ENCODE measurements around the gene SKP1.

The SKP1 gene

DNA sequence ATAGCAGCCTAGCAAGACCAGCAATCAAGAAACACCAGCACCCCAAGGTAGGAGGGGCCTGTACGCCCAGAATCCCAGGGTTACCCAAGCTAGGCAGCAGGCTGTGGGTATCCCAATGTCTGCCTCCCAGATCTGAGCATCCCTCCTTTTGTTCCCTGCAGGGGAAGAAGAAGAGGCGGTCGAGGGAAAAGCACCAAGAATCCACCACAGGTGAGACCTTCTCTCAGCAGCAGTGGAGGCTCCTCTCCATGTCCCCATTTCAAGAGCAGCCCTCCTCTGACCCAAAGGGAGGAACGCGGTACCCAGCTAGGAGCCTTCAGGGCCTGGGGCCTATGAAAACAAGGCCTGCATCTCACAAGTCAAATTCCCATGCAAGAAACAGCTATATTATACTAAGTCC is 33.3 kb downstream of the SKP1 start:
- DNase-seq, result no peak

DNA sequence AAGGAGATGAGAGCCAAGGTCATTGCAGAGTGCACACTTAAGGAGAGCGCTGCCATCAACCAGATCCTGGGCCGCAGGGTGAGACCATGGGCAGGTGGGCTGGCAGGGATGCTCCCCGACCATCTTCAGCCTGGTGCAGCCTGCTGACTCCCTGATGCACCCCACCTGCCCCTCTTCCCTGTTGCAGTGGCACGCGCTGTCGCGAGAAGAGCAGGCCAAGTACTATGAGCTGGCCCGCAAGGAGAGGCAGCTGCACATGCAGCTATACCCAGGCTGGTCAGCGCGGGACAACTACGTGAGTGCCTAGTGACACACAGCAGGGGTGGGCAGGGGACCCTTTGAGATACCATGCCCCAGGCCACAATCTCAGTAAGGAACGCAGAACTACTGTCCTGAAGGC is 33.9 kb downstream of the SKP1 start:
- no peak for DNase-seq

DNA sequence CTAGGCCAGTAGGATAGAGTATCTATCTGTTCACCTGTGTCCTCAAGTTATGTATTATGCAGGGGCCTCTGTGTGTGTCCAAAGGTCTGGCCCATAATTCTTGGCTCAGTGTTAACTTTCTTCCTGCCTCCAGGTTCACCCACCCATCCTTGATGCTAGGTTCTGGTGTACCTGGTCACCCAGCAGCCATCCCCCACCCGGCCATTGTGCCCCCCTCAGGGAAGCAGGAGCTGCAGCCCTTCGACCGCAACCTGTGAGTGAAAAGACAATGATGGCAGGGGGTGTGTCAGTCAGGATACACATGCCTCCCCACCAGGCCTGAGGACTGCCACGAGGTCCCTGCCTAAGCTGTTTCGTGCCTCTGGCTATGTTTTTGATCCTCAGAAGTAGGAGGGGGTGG is 34.7 kb downstream of the SKP1 start:
- DNase-seq, result no peak

DNA sequence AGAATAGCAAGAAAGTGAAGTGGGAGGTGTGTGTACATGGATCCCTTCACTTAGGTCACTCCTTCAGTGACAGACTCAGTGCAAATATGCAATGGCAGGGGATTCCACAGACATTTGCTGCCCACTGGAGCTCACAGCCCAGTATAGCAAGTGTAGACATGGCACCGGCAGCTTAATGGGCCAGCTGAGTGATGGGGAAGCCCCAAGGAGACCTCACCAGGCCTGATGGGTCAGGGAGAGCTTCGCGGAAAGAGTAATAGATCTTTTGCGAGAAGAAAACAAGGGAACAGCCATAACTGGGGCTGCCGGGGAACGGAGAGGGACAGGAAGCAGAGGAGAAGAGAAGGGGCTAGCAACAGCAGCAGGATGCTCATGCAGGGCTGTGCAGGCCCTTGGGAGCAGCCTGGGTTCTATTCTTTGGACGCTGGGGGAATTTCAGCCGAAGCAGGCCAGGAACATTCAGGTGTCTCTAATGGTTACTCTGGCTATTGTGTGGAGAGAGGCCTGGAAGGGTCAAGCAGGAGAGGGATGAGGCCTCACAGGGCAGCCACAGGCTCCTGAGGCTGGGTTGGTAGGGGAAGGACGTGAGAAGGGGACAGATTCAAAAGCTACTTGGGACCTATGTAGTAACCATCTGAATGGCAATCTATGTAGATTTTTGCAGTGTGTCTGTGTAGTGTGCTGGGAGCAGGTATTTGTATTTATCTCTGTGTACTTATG is 35.3 kb downstream of the SKP1 start:
- no peak for DNase-seq

DNA sequence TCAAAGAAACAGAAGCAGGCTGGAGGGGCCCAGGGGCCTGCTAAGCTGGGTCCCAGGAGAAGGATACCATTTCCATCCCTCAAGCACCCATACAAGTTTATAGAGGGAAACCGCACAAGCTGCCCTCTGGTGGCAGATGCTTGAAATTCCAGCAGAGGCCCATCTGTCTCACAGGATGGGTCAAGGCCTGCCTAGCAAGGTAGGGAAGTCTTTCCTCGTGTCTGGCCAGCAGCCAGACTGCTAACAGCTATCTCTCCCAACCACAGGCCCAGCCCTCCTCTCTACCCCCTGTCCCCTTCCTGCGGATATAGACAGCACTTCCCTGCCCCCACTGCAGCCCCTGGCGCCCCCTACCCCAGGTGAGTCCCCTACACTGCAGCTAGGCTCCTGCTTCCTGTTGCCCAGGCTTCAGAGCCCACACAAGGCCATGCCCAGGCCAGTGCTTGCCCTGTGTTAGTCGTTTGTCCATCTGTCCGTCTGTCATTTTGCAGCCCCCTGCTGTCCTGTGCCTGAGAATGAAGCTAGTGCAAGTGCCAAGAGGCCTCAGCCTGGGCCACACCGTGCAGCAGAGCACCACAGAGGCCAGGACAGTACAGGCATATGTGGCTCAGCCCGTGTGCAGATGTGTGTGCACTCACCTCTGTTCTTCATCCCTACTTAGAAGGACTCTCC is 36.1 kb downstream of the SKP1 start:
- DNase-seq, result no peak

DNA sequence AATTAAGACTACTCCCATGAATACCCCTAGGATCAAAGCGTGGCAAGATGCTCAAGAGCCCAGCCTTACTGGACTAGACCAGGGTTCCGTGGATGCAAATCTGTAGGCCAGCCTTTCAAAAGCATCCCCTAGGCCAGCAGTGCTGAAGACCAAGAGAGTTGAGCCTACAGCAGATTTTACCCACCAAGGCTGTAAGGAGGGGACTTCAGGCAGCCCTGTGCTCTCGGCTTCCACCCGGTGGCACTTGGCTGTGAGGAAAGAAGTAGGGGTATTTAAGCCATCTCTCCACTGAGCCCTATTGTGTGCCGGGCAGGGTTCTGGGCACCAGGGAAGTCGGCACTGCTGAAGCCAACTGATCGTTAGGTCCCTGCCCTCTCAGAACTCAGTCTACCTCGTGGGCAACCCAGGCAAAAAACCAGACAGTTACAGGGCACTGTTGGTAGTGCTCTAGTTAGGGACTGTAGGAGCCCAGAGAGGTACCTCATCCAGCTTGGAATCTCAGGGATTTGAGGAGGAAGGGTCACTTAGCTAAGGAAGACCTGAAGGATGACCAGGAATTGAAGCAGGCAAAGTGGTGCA is 36.8 kb downstream of the SKP1 start:
- DNase-seq, result no peak

DNA sequence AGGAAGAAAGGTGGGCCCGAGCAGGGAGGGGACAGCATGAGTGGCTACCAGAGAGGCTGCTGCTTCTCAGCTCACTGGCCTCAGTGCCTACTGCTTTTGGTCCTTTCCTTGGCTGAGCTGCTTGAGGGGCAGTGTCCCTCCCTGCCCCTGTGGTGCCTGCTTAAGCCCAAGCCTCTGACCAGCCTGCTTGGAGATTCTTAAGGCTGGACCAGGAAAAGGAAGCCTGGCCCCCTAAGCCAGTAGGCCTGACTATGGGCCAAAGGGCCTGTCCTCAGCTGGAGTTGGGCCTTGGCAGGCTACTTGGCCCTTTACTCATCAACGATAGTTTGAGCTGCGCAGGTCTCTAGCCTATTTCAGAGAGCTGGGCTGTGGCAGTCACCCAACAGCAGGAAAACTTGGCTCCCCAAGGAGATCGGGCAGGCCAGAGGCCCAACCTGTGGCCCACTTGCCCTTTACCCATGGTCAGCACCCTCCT is 37.3 kb downstream of the SKP1 start:
- DNase-seq, result no peak

DNA sequence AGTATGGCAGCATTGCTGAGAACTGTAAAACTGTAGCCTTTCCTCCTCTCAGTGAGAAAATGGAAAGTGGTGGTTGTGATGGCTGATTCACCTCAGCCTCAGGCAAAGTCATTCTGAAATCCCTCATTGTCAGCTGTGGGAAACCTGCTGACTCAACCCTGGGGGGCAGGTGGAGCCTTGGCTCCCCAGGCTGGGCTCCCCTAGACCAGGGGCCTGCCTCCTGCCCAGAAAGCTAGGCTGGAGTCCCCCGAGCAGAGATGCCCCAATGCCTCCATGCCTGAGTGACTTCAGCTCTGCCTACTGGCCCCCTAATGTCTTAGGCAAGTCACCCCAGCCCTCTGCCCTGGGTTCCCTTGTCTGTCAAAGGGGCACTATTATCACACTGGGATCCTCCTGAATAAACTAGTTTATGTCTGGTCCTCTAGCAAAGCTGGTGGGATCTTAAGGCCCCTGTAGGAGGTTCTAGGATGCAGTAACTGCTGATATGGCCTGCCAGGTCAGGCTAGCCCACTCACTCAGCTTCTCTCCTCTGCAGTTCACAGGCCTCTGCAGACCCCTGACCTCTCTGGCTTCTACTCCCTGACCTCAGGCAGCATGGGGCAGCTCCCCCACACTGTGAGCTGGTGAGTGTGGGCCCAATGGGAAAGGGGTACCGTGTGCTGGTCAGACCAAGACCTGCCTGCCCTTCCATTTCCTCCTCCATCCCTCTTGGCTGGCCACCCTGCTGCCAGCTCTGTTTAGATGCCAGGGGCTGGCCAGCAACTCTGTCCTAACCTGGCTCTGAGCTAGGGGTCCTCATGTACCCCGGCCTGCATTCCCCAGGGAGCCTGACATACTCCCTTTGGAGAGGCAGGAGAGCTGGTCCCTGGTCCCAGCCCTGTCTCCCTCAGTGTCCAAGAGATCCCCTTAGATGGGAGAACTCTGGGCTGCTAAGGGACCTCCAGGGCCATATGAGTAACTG is 38.1 kb downstream of the SKP1 start:
- DNase-seq, result no peak

DNA sequence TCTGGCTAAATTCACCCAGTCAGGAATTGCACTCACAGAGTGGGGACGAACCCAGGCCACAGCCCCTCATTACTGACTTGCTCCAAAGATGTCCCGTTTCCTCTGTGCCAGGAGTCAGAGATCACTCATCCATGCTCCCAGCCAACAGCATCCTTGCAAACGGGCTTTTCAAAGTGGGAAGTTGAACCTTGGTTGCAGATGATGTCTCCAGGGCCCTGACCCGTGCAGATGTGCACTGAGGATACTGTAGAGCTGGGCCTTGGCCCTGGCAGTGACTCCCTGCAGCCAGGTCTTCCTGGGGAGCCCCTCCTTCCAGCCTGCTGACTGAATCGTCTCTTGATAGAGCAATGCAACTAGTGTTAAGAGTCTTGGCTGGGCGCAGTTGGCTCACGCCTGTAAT is 40.0 kb downstream of the SKP1 start:
- no peak for DNase-seq

DNA sequence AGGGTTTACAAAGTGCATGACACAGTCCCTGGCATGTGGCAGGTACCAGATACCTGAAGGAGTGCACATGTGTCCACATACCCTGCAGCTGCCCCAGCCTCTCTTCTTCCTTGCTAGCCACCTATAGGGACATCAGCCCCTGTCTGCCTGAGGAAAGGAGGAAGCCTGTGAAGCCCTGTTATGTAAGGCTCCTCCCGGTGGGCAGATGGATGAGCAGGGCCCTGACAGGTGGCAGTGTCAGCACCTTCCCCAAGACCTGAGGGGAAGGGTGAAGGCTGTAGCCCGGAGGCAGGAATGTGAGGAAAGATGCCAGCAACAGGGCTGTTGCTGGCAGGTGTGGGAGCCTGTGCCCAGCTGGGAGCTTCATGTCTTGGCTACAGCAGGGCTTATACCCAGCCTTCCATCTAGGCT is 40.5 kb downstream of the SKP1 start:
- DNase-seq, result no peak

DNA sequence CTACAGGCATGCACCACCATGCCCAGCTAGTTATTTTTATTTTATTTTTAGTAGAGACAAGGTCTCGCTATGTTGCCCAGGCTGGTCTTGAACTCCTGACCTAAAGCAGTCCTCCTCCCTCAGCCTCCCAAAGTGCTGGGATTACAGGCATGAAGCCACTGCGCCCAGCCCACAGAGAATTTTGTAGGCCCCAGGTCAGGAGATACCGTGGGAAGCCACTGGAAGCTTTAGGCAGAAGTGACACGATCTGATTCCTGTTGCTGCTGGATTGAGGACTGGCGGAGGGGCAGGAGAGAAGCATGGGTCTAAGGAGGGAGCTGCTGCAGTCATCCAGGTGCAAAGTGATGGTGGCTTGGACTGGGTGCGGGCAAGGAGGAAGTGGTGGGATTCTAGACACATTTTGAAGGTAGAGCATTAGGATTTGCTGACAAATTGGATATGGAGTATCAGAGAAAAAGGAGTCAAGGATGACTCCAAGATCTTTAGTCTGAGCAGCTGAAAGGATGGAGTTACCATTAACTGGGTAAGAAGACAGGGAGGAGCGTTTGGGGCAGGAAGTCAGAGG is 41.6 kb downstream of the SKP1 start:
- no peak for DNase-seq

DNA sequence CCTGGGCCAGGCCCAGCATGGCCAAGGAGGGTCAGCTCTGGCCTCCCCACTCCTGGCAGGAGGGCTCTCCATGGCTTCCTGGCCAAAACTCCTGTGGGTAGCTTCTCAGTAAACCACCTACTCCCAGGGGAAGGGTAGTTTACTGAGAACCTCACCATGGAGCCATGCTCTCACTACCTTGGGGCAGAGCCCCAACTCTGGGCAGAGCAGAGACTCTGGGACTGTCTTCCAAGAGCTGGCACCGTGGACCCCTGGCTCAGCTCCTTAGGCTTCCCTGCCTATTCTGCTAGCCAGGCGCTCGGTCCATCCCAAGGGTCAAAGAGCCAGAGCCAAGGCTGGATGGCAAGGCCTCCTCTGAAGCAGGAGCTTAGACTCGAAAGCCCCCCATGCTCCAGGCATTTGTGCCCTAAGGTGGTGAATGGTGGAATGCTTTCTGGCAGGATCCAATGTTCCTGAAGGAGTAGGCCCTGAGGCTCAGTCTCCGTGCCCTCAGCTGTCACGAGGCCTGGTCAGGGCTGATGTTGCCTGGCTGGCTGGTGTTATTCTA is 42.7 kb downstream of the SKP1 start:
- DNase-seq, result no peak

DNA sequence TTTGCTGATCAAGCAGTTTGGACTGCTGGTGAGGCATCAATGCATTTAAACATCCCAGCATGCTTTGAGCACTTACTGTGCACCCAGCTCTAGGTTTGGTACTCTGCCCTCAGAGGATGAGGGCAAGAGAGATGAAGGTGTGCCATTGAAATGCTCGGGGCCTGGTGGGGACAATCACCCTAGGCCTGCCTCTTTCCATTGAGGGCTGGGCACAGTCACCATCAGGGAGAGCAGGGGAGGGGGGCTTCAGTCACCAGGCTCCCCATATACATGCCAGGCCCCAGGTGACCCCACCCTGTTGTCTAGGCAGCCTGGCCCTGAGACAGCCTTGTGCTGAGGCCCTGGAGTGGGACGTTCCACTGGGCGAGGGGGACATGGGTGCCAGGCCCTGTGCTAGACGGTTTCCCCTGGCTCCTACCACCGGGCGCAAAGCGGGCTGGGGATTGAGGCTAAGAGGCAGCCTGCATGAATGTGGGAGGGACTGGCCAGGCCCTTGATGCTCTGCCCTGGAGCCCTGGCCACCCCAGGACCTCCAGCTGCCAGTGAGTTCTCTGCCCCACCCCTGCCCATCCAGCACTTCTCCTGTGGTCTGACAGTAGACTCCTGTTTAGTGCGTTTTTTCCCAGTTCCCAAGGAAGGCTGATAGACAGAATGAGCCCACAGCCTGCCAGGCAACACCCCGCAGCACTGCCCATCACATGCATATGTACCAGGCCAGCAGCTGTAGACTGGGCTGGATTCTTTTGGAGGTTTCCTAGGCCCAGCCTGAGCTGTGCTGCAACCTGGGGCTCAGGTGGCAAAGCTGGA is 43.4 kb downstream of the SKP1 start:
- DNase-seq, result no peak

DNA sequence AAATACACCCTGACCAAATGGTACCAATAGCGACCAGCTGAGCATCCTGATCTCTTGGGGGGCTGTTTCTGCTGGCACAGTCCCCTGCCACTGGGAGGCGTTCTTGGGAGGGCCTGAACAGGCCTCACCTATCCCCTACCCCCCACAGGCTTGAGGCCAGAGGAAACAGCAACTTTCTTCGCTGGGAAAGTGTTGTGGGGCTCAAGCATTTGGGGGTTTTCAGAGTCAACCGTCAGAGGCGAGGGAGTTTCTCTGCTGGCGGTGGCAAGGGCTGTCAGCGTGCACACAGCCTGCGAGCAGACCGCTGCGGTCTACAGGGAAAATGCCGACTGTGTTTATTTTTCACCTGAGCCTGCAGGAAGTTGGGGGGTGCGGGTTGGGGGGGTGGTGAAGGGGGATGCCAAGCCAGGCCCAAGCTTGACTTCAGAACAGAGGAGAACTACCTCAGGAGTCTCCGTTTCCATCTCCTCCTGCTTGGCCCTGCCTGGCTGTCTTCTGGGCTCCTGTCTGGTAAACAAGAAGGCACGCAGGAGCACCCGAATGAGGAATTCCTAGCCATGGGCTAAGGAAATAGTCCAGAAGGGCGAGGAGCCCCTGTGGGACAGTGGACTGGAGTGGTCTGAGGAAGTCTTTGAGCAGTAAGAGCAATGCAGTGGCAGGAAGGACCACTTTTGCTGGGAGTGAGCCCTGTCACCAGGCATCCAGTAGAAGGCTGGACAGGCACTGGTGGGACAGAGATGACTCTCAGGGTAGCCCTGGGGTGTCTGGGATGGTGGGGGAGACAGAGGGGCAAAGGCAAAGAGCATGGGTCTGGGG is 44.2 kb downstream of the SKP1 start:
- no peak for DNase-seq

DNA sequence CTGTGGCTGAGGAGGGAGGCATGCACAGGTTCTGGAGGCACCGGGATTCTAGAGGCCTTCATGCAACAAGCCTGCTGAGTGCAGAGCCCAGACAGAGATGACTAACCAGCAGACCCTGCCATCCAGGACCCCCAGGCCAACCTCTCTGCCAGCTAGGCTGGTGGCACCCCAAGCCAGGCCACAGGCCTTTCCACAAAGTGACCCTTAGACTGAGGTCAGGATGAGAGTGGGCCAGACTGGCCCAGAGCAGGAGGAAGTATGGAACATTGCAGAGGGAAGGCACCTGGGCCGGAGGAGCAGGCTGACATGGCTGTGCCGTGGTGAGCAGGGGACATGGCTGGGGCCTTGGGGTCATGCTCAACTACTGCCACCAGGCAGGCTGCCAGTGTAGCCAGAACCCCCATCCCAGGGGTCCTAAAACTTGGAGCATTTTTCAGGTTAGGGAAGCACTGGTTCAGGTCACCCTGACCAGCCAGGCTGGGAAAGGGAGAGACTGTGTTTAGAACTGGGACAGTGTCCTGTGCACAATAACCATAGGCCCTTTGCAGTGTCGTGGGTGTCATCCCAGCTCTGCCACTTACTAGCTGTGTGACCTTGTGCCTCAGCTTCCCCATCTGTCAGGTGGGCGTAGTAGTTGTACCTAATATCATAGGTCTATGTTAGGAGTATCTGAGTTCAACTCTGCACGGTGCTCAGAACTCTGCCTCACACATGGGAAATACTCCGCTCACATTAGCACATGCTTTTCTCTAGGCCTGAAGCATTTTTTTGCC is 45.0 kb downstream of the SKP1 start:
- no peak for DNase-seq

DNA sequence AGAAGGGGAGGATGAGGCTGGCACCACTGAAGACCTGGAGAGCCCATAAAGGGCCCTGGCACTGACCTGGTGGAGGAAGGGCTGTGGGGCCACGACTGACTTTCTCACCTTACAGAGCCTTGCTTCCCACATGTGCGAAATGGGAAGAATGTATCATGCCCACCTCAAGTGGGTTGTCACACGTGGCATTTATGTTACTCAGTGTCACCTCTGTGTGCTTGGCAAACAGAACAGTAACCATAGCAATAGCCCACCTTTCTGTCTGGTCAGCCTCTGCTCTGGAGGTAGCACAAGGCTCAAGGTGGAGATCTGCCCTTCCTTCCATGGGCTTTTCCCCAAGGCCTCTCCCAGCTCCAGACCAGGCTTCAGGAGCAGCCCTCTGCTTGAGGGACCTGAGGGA is 45.6 kb downstream of the SKP1 start:
- no peak for DNase-seq

DNA sequence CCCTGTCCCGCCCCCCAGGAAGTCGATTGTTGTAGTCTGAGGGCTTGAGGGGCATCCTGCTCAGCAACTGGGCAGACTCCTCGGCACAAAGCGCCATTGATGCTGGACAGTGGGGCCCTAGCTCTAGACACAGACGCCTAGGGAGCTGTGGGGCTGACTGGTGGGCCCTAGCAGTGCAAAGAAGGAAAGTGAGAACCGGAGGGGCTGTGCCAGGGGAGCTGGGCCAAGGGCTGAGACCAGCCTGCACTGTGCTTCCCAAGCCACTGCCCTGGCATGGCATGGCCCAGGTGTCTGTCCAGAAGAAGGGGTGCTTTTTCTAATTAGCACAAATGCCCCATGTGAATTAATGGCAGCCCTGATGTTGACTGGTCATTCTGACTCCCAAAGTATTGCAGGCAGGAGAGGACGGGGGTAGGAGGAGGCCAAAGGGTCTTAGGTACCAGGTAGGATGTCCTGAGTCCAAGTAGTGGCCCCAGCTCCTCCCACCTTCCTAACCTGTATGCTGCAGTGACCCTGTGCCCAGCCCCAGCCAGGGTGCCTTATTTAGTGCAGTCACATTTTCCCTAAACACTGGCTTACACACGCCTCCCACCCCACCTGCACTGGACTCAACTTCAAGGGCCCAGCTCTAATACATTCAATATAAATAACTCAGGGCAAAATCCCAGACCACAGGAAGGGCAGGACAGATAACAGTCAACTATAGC is 46.4 kb downstream of the SKP1 start:
- no peak for DNase-seq

DNA sequence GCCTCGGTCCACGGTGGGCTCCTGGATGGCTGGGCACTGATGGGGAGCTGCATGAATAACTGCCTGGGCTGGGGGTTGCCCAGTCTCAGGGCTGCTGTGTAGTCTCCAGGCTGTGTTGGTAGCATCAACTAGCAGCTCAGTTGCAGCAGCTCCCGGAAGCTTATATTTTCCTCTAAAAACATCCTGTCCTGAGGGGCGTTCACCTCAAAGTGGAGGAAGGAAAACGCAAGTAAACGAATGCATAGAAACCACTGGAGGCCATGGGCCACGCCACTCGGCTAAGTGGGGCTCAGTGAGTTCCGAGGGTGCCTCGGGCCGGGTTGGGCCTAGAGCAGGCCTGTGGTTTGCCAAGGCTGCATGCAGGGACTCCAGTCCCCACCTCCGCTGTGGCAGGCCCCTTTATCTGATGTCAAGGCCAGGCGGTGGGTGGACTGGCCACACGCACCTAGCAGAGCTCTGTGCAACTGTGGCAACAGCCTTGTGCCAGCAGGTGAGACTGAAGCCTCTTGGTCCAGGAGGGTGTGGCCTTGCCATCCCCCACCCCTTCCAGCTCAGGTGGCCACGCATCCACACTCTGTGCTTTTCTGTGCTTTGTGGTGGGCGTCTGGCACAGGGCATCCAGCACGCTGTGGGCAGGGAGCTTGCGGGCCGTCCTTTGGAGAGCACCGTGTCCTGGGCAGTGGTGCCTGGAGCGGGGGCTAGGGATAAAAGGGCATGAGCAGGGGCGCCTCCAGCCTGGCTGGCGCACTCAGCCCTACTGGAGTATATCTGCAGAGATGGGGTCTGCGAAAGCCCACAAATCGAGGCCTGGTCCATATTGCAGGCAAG is 47.1 kb downstream of the SKP1 start:
- DNase-seq, result no peak

Measured in SIG-M5 (cell line).